H9 (cell line): ENCODE results near the gene CWC27. TPM values are rescaled to one million over a fixed set of nuclear protein-coding genes. Genes with fewer than 3 reads are reported as not detected.

Experiments used
- DNase-seq: peaks from one replicate; pipeline ENCODE4 v3.0.0-alpha.2; 2017
- H2AFZ ChIP-seq: one replicate; pipeline ENCODE4 v1.6.1; 2013; ENCODE audit warnings: mild to moderate bottlenecking, low read length, control low read depth, moderate library complexity
- H2AK5ac ChIP-seq: 2 replicates; pipeline ENCODE4 v1.6.1; 2013; ENCODE audit warnings: low read length, control low read depth, mixed read lengths; ENCODE audit not compliant: insufficient read length
- H2BK120ac ChIP-seq: one replicate; pipeline ENCODE4 v1.6.1; 2013; ENCODE audit warnings: low read depth, mild to moderate bottlenecking, low read length, control low read depth, inconsistent platforms; ENCODE audit not compliant: poor library complexity, severe bottlenecking
- H2BK12ac ChIP-seq: 2 replicates; pipeline ENCODE4 v1.6.1; 2013; ENCODE audit warnings: low read length, control low read depth, mixed read lengths, low read depth; ENCODE audit not compliant: insufficient read length
- H2BK15ac ChIP-seq: 2 replicates; pipeline ENCODE4 v1.6.1; 2013; ENCODE audit warnings: low read depth, low read length, control low read depth
- H2BK20ac ChIP-seq: one replicate; pipeline ENCODE4 v1.6.1; 2013; ENCODE audit warnings: low read depth, mild to moderate bottlenecking, low read length, control low read depth, inconsistent platforms; ENCODE audit not compliant: poor library complexity, severe bottlenecking
- H2BK5ac ChIP-seq: 2 replicates; pipeline ENCODE4 v1.6.1; 2013; ENCODE audit warnings: low read length, control low read depth, mixed read lengths; ENCODE audit not compliant: insufficient read length
- H3K14ac ChIP-seq: 2 replicates; pipeline ENCODE4 v1.6.1; 2013; ENCODE audit warnings: low read length, control low read depth; ENCODE audit not compliant: insufficient read depth
- H3K18ac ChIP-seq: 2 replicates; pipeline ENCODE4 v1.6.1; 2013; ENCODE audit warnings: low read depth, mild to moderate bottlenecking, mixed read lengths, low read length, control low read depth; ENCODE audit not compliant: insufficient read length
- H3K23ac ChIP-seq: 2 replicates; pipeline ENCODE4 v1.6.1; 2013; ENCODE audit warnings: low read length, control low read depth, mixed read lengths, low read depth; ENCODE audit not compliant: insufficient read length
- H3K23me2 ChIP-seq: 2 replicates; pipeline ENCODE4 v1.6.1; 2013; ENCODE audit warnings: low read depth, mild to moderate bottlenecking, mixed read lengths, low read length, control low read depth; ENCODE audit not compliant: insufficient read length, poor library complexity, severe bottlenecking
- H3K27ac ChIP-seq: 2 replicates; pipeline ENCODE4 v1.5.1; 2013; ENCODE audit warnings: low read length, control low read depth, mixed read lengths, low read depth; ENCODE audit not compliant: insufficient read length
- H3K27me3 ChIP-seq: 2 replicates; pipeline ENCODE4 v1.6.1; 2013; ENCODE audit warnings: low read length, control low read depth, inconsistent platforms; ENCODE audit not compliant: insufficient read depth
- H3K4ac ChIP-seq: 2 replicates; pipeline ENCODE4 v1.6.1; 2013; ENCODE audit warnings: low read depth, mild to moderate bottlenecking, control low read depth, inconsistent platforms, low read length, moderate library complexity
- H3K4me1 ChIP-seq: 2 replicates; pipeline ENCODE4 v1.6.1; 2013; ENCODE audit warnings: low read length, control low read depth, inconsistent platforms; ENCODE audit not compliant: insufficient read depth
- H3K4me2 ChIP-seq: 2 replicates; pipeline ENCODE4 v1.6.1; 2013; ENCODE audit warnings: low read length, control low read depth, mixed read lengths; ENCODE audit not compliant: insufficient read length, insufficient read depth
- H3K56ac ChIP-seq: 2 replicates; pipeline ENCODE4 v1.6.1; 2013; ENCODE audit warnings: low read depth, mild to moderate bottlenecking, mixed read lengths, low read length, control low read depth; ENCODE audit not compliant: insufficient read length
- H3K79me1 ChIP-seq: 2 replicates; pipeline ENCODE4 v1.6.1; 2013; ENCODE audit warnings: low read depth, mild to moderate bottlenecking, moderate library complexity, low read length, control low read depth, inconsistent platforms; ENCODE audit not compliant: insufficient read depth, poor library complexity, severe bottlenecking
- H3K79me2 ChIP-seq: 2 replicates; pipeline ENCODE4 v1.6.1; 2013; ENCODE audit warnings: low read length, control low read depth, inconsistent platforms; ENCODE audit not compliant: insufficient read depth
- H3K9ac ChIP-seq: 2 replicates; pipeline ENCODE4 v1.6.1; 2013; ENCODE audit warnings: low read length, control low read depth, mixed read lengths; ENCODE audit not compliant: insufficient read length; ENCODE audit errors: extremely low read depth
- H3K9me3 ChIP-seq: one replicate; pipeline ENCODE4 v1.6.1; 2013; ENCODE audit warnings: low read depth, low read length, inconsistent platforms; ENCODE audit not compliant: control insufficient read depth
- H3T11ph ChIP-seq: one replicate; pipeline ENCODE4 v1.6.1; 2013; ENCODE audit warnings: mild to moderate bottlenecking, low read length, control low read depth, inconsistent platforms
- H4K20me1 ChIP-seq: one replicate; pipeline ENCODE4 v1.6.1; 2013; ENCODE audit not compliant: control insufficient read depth, insufficient read length, insufficient read depth
- H4K5ac ChIP-seq: 2 replicates; pipeline ENCODE4 v1.6.1; 2013; ENCODE audit warnings: low read depth, mild to moderate bottlenecking, mixed read lengths, low read length, control low read depth; ENCODE audit not compliant: insufficient read length
- H4K8ac ChIP-seq: replicated peaks from 2 replicates; pipeline ENCODE4 v1.6.1; 2013; ENCODE audit warnings: low read length, control low read depth, mixed read lengths, low read depth; ENCODE audit not compliant: insufficient read length
- H4K91ac ChIP-seq: 2 replicates; pipeline ENCODE4 v1.6.1; 2013; ENCODE audit warnings: low read depth, mild to moderate bottlenecking, moderate library complexity, mixed read lengths, low read length, control low read depth; ENCODE audit not compliant: insufficient read length
- H3K27ac Mint-ChIP-seq, 3 experiments: 2 replicates in 2 of 3; 3 replicates in 1 of 3; pipeline ENCODE4 v1.8.0; 2020 to 2021; ENCODE audit warnings: mixed read lengths in 3 of 3, mild to moderate bottlenecking in 1 of 3, moderate library complexity in 1 of 3
- H3K27me3 Mint-ChIP-seq: 2 replicates; pipeline ENCODE4 v1.8.0; 2021; ENCODE audit warnings: low read depth, mild to moderate bottlenecking, moderate library complexity, mixed read lengths
- H3K36me3 Mint-ChIP-seq, 3 experiments: 2 replicates in 2 of 3; 3 replicates in 1 of 3; pipeline ENCODE4 v1.8.0; 2020 to 2021; ENCODE audit warnings: low read depth in 3 of 3, mixed read lengths in 3 of 3; ENCODE audit not compliant: insufficient read depth in 1 of 3
- H3K4me1 Mint-ChIP-seq, 2 experiments: 2 replicates each; pipeline ENCODE4 v1.8.0; 2020; ENCODE audit warnings: mixed read lengths in 2 of 2
- H3K4me3 Mint-ChIP-seq, 2 experiments: 2 replicates in 1 of 2; 3 replicates in 1 of 2; pipeline ENCODE4 v1.8.0; 2020 to 2021; ENCODE audit warnings: mild to moderate bottlenecking in 2 of 2, mixed read lengths in 2 of 2, moderate library complexity in 1 of 2
- H3K9me3 Mint-ChIP-seq, 2 experiments: 2 replicates in 1 of 2; 3 replicates in 1 of 2; pipeline ENCODE4 v1.8.0; 2020; ENCODE audit warnings: mild to moderate bottlenecking in 2 of 2, mixed read lengths in 2 of 2, moderate library complexity in 1 of 2
- whole genome bisulfite sequencing: extraction: QIAGEN DNeasy Blood & Tissue Kit; methylation state at CpG from one replicate; pipeline ENCODE4 v1.1.7; 2013; ENCODE audit warnings: missing lambda C conversion rate, low lambda C conversion rate, mixed read lengths; ENCODE audit not compliant: insufficient read length; ENCODE audit errors: extremely low coverage; 5-methylcytosine and 5-hydroxymethylcytosine counted together
- total RNA-seq: library from RNA; stranded (reverse); gene quantifications from 2 replicates; pipeline ENCODE4 v1.2.1, GENCODE V29; 2021
- TF ChIP-seq, protein P1 (sequence below): fragments of 200-600 bp; sonication (generic); conservative IDR thresholded peaks from 3 replicates; pipeline ENCODE4 v1.8.0; 2021; ENCODE audit warnings: antibody characterized with exemption, mild to moderate bottlenecking

Gene CWC27
- total RNA-seq, 1 experiment from 2014 or later: 41.9 TPM

DNA sequence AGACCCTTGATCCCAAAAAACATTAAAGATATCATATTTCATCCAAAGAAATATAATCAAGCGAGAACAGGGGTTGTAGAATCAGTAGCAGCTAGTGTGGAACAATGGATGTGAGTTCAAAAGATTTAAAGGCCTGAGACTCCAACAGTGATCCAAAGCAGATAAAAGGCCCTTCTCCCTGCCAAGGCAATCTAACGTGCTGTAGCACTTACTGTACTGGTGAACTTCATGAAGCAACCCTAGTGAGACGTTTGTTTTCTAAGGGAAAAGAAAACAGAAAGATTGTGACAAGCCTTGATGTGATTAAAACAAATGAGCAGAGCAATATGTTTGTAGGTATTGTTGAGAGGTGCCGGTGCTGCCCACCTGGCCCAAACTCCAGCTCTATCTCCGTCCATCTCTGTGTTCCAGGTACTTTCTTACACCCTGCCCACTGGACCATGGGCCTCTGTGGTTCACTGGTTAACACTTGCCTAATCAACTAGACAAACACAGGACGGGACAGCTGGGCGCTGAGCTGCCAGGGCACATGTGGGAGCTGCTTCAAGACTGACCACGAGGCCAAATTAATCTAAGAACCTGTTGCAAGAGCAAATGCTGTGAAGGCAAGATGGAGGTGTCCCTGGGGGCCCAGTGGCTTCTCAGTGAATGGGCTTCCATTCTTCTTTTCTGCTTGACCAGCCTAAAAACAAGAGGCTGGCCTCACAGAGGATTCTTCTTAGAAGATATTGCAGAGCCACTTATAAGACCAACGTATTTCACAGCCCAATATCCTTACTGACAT lies 265.5 kb downstream of the CWC27 start:
- no CpG with 5 or more reads among the region's 9 CpGs for WGBS
- TF ChIP-seq, protein P1, sequence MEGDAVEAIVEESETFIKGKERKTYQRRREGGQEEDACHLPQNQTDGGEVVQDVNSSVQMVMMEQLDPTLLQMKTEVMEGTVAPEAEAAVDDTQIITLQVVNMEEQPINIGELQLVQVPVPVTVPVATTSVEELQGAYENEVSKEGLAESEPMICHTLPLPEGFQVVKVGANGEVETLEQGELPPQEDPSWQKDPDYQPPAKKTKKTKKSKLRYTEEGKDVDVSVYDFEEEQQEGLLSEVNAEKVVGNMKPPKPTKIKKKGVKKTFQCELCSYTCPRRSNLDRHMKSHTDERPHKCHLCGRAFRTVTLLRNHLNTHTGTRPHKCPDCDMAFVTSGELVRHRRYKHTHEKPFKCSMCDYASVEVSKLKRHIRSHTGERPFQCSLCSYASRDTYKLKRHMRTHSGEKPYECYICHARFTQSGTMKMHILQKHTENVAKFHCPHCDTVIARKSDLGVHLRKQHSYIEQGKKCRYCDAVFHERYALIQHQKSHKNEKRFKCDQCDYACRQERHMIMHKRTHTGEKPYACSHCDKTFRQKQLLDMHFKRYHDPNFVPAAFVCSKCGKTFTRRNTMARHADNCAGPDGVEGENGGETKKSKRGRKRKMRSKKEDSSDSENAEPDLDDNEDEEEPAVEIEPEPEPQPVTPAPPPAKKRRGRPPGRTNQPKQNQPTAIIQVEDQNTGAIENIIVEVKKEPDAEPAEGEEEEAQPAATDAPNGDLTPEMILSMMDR: no peak
- H3K79me2 ChIP-seq: no peaks in the 10 kb centered on the region
- DNase-seq: no peak
- no peak overlapping the region for H4K91ac ChIP-seq
- H3K4me2 ChIP-seq: peak overlapping the region; percentile 70
- peaks cover 3% of the 10 kb centered on the region for H3K23me2 ChIP-seq
- H3K18ac ChIP-seq: peak overlapping the region; percentile 62
- no peak overlapping the region for H2AK5ac ChIP-seq
- no peaks in the 10 kb centered on the region for H4K20me1 ChIP-seq
- no peaks in the 10 kb centered on the region for H3K9me3 ChIP-seq
- peaks cover 3% of the 10 kb centered on the region; the same call in 1 of the 2 replicates for H3K4me1 ChIP-seq
- H3K56ac ChIP-seq: no peak overlapping the region
- no peak overlapping the region for H2BK120ac ChIP-seq
- no peaks in the 10 kb centered on the region for H3K27me3 ChIP-seq
- Mint-ChIP-seq H3K27me3 (peaks cover 15% of the 10 kb centered on the region), H3K4me1 (peaks cover 25 to 28% of the 10 kb centered on the region in 2 experiments), H3K9me3 (no peaks in the 10 kb centered on the region; a peak in 2 of 5 replicates), H3K36me3 (no peaks in the 10 kb centered on the region), H3K4me3 (peak overlapping the region; percentile 20 to 72; a peak in 3 of 5 replicates), H3K27ac (peak overlapping the region in 1 of 3 experiments; percentile 86; a peak in 2 of 7 replicates)
- H3T11ph ChIP-seq: no peak overlapping the region
- no peak overlapping the region for H4K8ac ChIP-seq
- peak overlapping the region; percentile 68; the same call in 1 of the 2 replicates for H3K14ac ChIP-seq
- peak overlapping the region; percentile 78 for H2BK12ac ChIP-seq
- no peak overlapping the region for H2AFZ ChIP-seq
- H2BK20ac ChIP-seq: no peak overlapping the region
- H3K4ac ChIP-seq: no peak overlapping the region
- no peak overlapping the region for H3K27ac ChIP-seq
- H3K23ac ChIP-seq: no peak overlapping the region
- H3K9ac ChIP-seq: no peak overlapping the region
- no peak overlapping the region for H4K5ac ChIP-seq
- no peaks in the 10 kb centered on the region for H3K79me1 ChIP-seq
- H2BK5ac ChIP-seq: no peak overlapping the region
- no peak overlapping the region for H2BK15ac ChIP-seq
